Activated naive CD8-positive, alpha-beta T cell (primary cell): ENCODE measurements around the gene ACBD6.

ENCODE experiments used
- H3K27ac Mint-ChIP-seq: one replicate; pipeline ENCODE4 v1.8.0; 2021; ENCODE audit warnings: mixed read lengths
- H3K27me3 Mint-ChIP-seq: one replicate; pipeline ENCODE4 v1.8.0; 2021; ENCODE audit warnings: mixed read lengths
- H3K36me3 Mint-ChIP-seq: one replicate; pipeline ENCODE4 v1.8.0; 2021; ENCODE audit warnings: mixed read lengths
- H3K4me1 Mint-ChIP-seq: one replicate; pipeline ENCODE4 v1.8.0; 2021; ENCODE audit warnings: low read depth, mixed read lengths
- H3K4me3 Mint-ChIP-seq: one replicate; pipeline ENCODE4 v1.8.0; 2021; ENCODE audit warnings: mild to moderate bottlenecking, mixed read lengths
- H3K9me3 Mint-ChIP-seq: one replicate; pipeline ENCODE4 v1.8.0; 2021; ENCODE audit warnings: low read depth, mixed read lengths

The ACBD6 gene

GRCh38 chr1:180265871-180266270 is 236.5 kb downstream of the ACBD6 start:
- Mint-ChIP-seq H3K36me3 (no peaks in the 10 kb centered on the region), H3K27ac (no peak overlapping the region), H3K27me3 (no peaks in the 10 kb centered on the region), H3K9me3 (no peaks in the 10 kb centered on the region), H3K4me1 (no peaks in the 10 kb centered on the region), H3K4me3 (no peak overlapping the region)

DNA sequence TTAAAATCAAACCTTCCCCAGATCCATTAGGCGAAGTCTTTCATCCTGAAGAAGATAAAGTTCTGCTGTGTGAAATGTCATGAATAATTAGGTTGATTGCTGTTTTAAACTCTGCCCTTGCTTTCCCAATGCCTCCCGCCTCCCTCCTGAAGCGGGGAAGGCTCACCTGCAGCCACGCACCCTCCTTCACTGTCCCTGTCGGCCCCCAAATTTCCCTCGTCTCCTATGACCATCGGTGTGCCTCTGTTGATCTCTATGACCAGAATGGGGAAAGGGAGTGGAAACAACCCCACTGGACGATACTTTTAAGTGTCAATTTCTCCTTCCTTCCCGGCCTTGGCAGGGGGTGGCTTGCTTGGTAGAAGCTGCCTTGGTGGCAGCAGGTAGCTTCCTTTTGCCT is 237.2 kb downstream of the ACBD6 start:
- H3K27ac Mint-ChIP-seq: no peak overlapping the region
- H3K9me3 Mint-ChIP-seq: no peaks in the 10 kb centered on the region
- H3K27me3 Mint-ChIP-seq: no peaks in the 10 kb centered on the region
- H3K36me3 Mint-ChIP-seq: no peaks in the 10 kb centered on the region
- no peak overlapping the region for H3K4me3 Mint-ChIP-seq
- H3K4me1 Mint-ChIP-seq: no peaks in the 10 kb centered on the region

DNA sequence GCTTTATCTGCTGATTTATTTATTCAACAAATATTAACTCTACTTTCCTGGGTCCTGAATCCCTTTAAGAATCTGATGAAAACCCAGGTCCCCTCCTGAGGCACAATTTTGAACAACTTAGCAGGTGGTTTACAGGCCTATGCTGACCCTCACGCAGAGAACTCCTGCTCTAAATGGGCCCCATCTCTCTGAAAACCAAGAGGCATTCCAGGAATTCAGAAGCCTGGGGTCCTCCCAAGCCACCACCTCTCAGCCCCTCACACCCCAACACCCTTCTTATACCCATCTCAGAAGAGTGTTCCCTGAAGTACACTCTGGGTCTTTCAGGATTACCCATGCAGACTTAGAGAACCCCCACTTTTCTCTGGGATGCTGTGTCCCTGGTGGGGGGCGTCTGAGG is 237.8 kb downstream of the ACBD6 start:
- Mint-ChIP-seq H3K27me3 (no peaks in the 10 kb centered on the region), H3K4me3 (no peak overlapping the region), H3K36me3 (no peaks in the 10 kb centered on the region), H3K9me3 (no peaks in the 10 kb centered on the region), H3K27ac (no peak overlapping the region), H3K4me1 (no peaks in the 10 kb centered on the region)

GRCh38 chr1:180262628-180263488 is 239.5 kb downstream of the ACBD6 start:
- Mint-ChIP-seq H3K27ac (no peak overlapping the region), H3K9me3 (no peaks in the 10 kb centered on the region), H3K4me1 (no peaks in the 10 kb centered on the region), H3K36me3 (no peaks in the 10 kb centered on the region), H3K4me3 (no peak overlapping the region), H3K27me3 (no peaks in the 10 kb centered on the region)

GRCh38 chr1:180261524-180262155 is 240.7 kb downstream of the ACBD6 start:
- Mint-ChIP-seq H3K4me1 (no peaks in the 10 kb centered on the region), H3K9me3 (no peaks in the 10 kb centered on the region), H3K4me3 (no peak overlapping the region), H3K27ac (no peak overlapping the region), H3K36me3 (no peaks in the 10 kb centered on the region), H3K27me3 (peaks cover 3% of the 10 kb centered on the region)

- Mint-ChIP-seq H3K4me1 (no peaks in the 10 kb centered on the region), H3K27ac (no peak overlapping the region), H3K27me3 (peaks cover 5% of the 10 kb centered on the region), H3K9me3 (no peaks in the 10 kb centered on the region), H3K4me3 (no peak overlapping the region), H3K36me3 (no peaks in the 10 kb centered on the region)
Measured at GRCh38 chr1:180261030-180261429, 241.3 kb downstream of the ACBD6 start.

DNA sequence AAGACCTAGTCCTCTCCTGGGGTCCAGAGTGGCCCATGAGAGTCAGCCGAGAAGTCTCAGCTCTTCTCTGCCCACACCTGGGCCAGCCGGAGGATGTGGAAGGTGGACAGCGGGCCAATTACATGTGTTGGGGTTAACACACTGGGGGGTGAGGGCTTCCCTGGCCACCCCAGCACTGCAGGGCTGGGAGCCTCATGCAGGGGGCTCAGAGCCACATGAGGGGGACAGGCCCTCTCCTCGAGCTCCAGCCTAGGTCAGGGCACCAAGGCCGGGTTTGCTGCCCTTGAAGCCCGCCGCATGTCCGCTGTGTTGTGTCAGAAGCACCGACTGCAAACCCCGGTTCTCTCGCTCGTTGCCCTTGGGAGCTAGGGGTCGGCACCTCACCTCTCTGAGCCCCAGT is 241.8 kb downstream of the ACBD6 start:
- H3K27me3 Mint-ChIP-seq: peaks cover 6% of the 10 kb centered on the region
- no peaks in the 10 kb centered on the region for H3K9me3 Mint-ChIP-seq
- no peak overlapping the region for H3K27ac Mint-ChIP-seq
- H3K4me1 Mint-ChIP-seq: no peaks in the 10 kb centered on the region
- no peaks in the 10 kb centered on the region for H3K36me3 Mint-ChIP-seq
- H3K4me3 Mint-ChIP-seq: no peak overlapping the region

GRCh38 chr1:180259431-180260338 is 242.7 kb downstream of the ACBD6 start:
- no peaks in the 10 kb centered on the region for H3K36me3 Mint-ChIP-seq
- no peaks in the 10 kb centered on the region for H3K9me3 Mint-ChIP-seq
- peaks cover 7% of the 10 kb centered on the region for H3K27me3 Mint-ChIP-seq
- H3K4me3 Mint-ChIP-seq: no peak overlapping the region
- H3K4me1 Mint-ChIP-seq: no peaks in the 10 kb centered on the region
- H3K27ac Mint-ChIP-seq: no peak overlapping the region

DNA sequence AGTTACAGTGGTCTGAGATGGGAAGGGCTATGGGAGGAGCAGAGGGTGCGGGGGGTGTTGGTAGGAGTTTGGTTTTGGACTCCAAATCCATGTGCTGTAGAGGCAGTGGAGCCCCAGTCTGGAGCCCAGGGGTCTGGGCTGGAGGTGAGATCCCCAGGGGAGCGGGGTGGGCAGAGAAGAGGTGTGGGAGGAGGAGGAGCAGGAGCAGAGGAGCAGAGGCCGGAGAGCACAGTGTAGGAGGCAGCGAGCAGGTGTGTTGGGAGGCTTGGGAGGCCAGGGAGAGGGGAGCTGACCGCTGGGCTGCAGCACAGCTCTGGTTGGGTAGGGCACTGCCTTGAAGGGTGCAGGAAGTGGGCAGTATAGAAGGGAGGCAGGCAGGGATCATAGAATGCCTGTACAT is 243.4 kb downstream of the ACBD6 start:
- Mint-ChIP-seq H3K36me3 (no peaks in the 10 kb centered on the region), H3K27me3 (peaks cover 9% of the 10 kb centered on the region), H3K9me3 (no peaks in the 10 kb centered on the region), H3K4me1 (no peaks in the 10 kb centered on the region), H3K4me3 (no peak overlapping the region), H3K27ac (no peak overlapping the region)

DNA sequence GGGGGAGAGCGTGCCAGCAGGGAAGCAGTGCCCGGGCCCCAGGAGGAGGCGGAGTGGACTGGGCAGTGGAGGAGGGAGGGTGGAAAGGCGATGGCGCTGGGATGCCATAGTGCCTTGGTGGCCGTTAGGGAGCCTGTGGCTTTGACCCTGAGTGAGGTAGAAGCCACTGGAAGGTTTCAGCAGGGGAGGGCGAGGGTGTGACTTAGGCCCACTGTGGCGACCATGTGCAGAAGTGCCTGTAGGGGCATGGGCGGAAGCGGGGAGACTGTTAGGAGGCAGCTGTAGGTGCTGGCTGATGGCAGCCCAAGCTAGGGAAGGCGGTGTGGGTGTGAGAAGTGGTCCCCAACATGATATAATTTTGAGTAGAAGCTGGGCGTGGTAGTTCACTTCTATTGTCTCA is 244.1 kb downstream of the ACBD6 start:
- Mint-ChIP-seq H3K27me3 (peaks cover 12% of the 10 kb centered on the region), H3K9me3 (no peaks in the 10 kb centered on the region), H3K27ac (no peak overlapping the region), H3K4me3 (no peak overlapping the region), H3K36me3 (no peaks in the 10 kb centered on the region), H3K4me1 (no peaks in the 10 kb centered on the region)

DNA sequence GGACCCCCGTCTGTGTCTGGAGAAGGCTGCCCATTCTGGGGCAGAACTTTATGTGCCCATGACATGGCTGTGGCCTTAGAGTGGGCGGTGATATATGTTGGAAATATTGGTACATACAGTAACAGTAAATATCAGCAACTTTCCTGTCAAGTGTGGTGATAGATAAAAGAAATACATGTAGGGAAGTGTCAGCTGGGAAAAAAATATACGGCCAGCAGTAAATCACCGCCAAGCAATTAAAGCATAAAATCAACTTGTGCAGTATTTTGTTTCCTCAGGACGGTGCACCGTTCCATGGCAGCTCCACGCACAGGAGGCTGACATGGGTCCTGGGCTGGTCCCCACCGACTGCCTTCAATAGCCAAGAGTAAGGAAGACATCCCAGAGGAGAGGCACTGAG is 244.9 kb downstream of the ACBD6 start:
- Mint-ChIP-seq H3K4me3 (no peak overlapping the region), H3K9me3 (no peaks in the 10 kb centered on the region), H3K4me1 (peaks cover under 1% of the 10 kb centered on the region), H3K27me3 (peaks cover 16% of the 10 kb centered on the region), H3K36me3 (no peaks in the 10 kb centered on the region), H3K27ac (no peak overlapping the region)

- Mint-ChIP-seq H3K9me3 (no peaks in the 10 kb centered on the region), H3K27me3 (peaks cover 18% of the 10 kb centered on the region), H3K4me3 (no peak overlapping the region), H3K4me1 (peaks cover 2% of the 10 kb centered on the region), H3K36me3 (no peaks in the 10 kb centered on the region), H3K27ac (no peak overlapping the region)
Measured at GRCh38 chr1:180257028-180257386, 245.4 kb downstream of the ACBD6 start.

- H3K9me3 Mint-ChIP-seq: no peaks in the 10 kb centered on the region
- H3K4me1 Mint-ChIP-seq: peaks cover 2% of the 10 kb centered on the region
- peaks cover 22% of the 10 kb centered on the region for H3K27me3 Mint-ChIP-seq
- no peak overlapping the region for H3K27ac Mint-ChIP-seq
- no peaks in the 10 kb centered on the region for H3K36me3 Mint-ChIP-seq
- H3K4me3 Mint-ChIP-seq: no peak overlapping the region
Measured at GRCh38 chr1:180256341-180257027, 245.9 kb downstream of the ACBD6 start.

DNA sequence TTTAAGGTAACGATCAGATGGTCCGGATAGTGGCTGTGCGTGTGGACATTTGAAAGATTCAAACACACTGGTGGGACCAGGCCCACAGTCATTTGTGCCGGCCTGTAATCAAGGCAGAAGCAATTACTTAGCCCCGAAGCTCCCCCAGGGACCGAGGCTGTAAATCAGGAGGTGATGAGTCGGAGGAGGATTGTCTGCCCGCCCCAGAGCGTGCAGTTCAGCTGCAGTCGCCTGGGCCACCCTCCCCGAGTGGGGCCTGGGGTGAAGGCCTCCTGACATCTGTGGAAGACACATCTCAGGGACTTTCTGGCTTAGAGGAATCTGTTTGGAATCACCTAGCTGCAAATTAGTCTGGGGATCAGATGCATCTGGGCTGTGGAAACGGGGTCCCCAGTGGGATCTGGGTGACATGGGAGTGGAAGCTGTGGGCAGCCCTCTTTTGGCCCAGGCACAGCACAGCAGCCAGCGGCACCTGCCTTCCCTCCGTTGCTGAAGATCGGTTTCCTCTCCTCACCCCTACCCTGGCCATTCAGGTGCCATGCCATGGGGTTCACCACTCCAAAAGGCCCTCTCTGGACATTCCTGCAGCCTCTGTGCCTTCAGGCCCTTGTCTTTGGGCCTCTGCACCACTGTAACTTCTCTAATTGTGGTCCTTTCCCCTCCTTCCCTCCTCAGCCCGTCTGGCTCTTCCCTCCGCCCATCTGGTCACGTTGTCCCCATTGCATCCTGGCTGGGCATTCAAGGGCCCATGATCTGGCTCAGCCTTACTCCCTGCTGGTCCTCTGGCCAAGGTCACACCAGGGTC is 246.6 kb downstream of the ACBD6 start:
- no peaks in the 10 kb centered on the region for H3K36me3 Mint-ChIP-seq
- peaks cover 26% of the 10 kb centered on the region for H3K27me3 Mint-ChIP-seq
- no peak overlapping the region for H3K27ac Mint-ChIP-seq
- H3K4me1 Mint-ChIP-seq: peaks cover 2% of the 10 kb centered on the region
- no peaks in the 10 kb centered on the region for H3K9me3 Mint-ChIP-seq
- H3K4me3 Mint-ChIP-seq: no peak overlapping the region
